HG03175 (cell line): Measurements from ENCODE around the gene CEBPA.

Experiments
- ATAC-seq: cut with Tn5 transposase; IDR thresholded peaks from one replicate; pipeline ENCODE4 v1.9.1; 2021; ENCODE audit warnings: mild to moderate bottlenecking, moderate library complexity; ENCODE audit not compliant: unreplicated experiment

CEBPA gene

GRCh38 chr19:33252418-33252962 lies 49.8 kb downstream of the CEBPA start:
- ATAC-seq, result no peak

DNA sequence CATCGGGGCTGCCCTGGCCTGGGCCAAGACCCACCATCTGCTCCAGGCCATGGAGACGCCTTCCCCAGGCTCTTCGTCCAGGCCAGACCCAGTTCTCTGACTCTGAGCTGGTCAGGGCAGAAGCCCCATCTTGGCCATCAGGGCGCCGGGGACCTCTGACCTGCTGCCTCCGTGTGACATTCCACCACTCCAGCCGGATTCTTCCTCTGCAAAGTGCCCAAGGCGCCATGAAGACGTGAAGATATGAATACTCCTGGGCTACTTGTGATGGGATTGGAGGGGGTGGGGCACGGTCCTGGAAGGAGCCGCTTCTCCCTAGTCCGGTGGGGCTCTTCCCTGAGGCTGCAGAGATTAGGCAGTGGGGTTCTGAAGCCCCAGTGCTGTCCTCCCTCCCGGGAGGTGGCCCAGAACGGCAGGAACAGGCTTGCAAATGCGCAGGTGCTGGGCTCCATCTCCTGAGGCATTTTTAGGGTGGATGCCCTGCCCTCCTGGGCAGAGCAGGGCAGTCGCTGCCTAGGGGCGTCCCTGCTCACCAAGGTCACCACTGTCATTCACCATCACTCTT lies 50.7 kb downstream of the CEBPA start:
- ATAC-seq, result no peak

DNA sequence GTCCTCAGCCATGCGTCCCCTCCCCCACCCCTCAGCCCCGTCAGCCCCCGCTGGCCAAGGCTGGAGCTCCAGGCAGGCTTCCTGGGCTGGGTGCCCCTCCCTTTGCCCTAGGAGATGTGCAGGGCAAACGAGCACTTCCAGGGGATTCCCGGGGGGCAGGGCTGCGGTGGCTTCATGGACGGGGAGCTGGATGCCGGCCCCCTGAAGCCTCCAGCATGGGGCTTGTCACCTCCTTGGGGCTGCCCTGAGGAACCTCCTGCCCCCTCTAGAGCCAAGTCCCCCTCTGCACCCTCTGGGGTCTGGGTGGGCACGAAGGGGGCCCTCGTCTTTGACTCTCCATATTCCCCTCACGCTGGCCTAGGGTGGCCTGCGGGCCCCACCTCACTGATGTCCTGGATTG lies 51.3 kb downstream of the CEBPA start:
- no peak for ATAC-seq

GRCh38 chr19:33250500-33250899 lies 51.8 kb downstream of the CEBPA start:
- no peak for ATAC-seq
